ENCODE measurements around the gene SNORC.

SNORC gene

GRCh38 chr2:232869138-232870017 lies 686 bp upstream of the SNORC start:
- DNase-seq, result no peak

- DNase-seq, result no peak
Measured at GRCh38 chr2:232870766-232871371, 805 bp downstream of the SNORC start.

- DNase-seq, result no peak
Measured at GRCh38 chr2:232871418-232871834, 1.4 kb downstream of the SNORC start.

- DNase-seq, result no peak
Measured at GRCh38 chr2:232871835-232872736, 2.0 kb downstream of the SNORC start.

- no peak for DNase-seq
Measured at GRCh38 chr2:232872826-232873225, 2.8 kb downstream of the SNORC start.

GRCh38 chr2:232873292-232873908 lies 3.3 kb downstream of the SNORC start:
- no peak for DNase-seq

- no peak for DNase-seq
Measured at GRCh38 chr2:232873909-232874641, 4.0 kb downstream of the SNORC start.

GRCh38 chr2:232874677-232875223 lies 4.7 kb downstream of the SNORC start:
- no peak for DNase-seq

GRCh38 chr2:232875256-232876121 lies 5.4 kb downstream of the SNORC start:
- no peak for DNase-seq

- peak; percentile 22 for DNase-seq
Measured at GRCh38 chr2:232876161-232876977, 6.3 kb downstream of the SNORC start.

GRCh38 chr2:232876978-232877441 lies 6.9 kb downstream of the SNORC start:
- no peak for DNase-seq

- DNase-seq, result no peak
Measured at GRCh38 chr2:232877940-232878511, 8.0 kb downstream of the SNORC start.

- no peak for DNase-seq
Measured at GRCh38 chr2:232878855-232879617, 9.0 kb downstream of the SNORC start.

GRCh38 chr2:232879618-232880494 lies 9.8 kb downstream of the SNORC start:
- no peak for DNase-seq

GRCh38 chr2:232880764-232881351 lies 10.8 kb downstream of the SNORC start:
- no peak for DNase-seq

- no peak for DNase-seq
Measured at GRCh38 chr2:232882085-232882484, 12.0 kb downstream of the SNORC start.

GRCh38 chr2:232882505-232883115 lies 12.5 kb downstream of the SNORC start:
- no peak for DNase-seq
